Posterior cingulate gyrus (tissue), 11 donors: ENCODE results near the gene AAGAB.
"Not testable (repeated sequence)": the region's sequence is repeated elsewhere in the genome, so short reads cannot be mapped to it uniquely, and the experiment has no call there.

ENCODE experiments used
- DNase-seq, 10 donors: peaks; one replicate each; pipeline versions ENCODE4 v3.0.0 to v3.0.0-alpha.2; 2020 to 2021; ENCODE audit warnings: mixed read lengths in 3 of 10
- intact Hi-C: fragments of 100-400 bp; cut with DNase I; formaldehyde crosslinking; loops from one replicate; pipeline ENCODE4 v1.15.1; 2023

AAGAB gene

GRCh38 chr15:67156834-67157233 is 97.6 kb downstream of the AAGAB start:
- intact Hi-C loops = no loop called here
- no peak for DNase-seq

- intact Hi-C loops = no loop called here
- no peak for DNase-seq
Observed at GRCh38 chr15:67156426-67156825, 98.0 kb downstream of the AAGAB start.

- intact Hi-C loops = no loop called here
- no peak for DNase-seq
Observed at GRCh38 chr15:67154249-67154648, 100.2 kb downstream of the AAGAB start.

- intact Hi-C loops, DNase-seq: not testable (repeated sequence)
Observed at GRCh38 chr15:67153044-67153443, 101.4 kb downstream of the AAGAB start.

GRCh38 chr15:67152429-67152828 is 102.0 kb downstream of the AAGAB start:
- DNase-seq = no peak
- intact Hi-C loops = no loop called here
